ENCODE results near the gene TNNI3K.

DNA sequence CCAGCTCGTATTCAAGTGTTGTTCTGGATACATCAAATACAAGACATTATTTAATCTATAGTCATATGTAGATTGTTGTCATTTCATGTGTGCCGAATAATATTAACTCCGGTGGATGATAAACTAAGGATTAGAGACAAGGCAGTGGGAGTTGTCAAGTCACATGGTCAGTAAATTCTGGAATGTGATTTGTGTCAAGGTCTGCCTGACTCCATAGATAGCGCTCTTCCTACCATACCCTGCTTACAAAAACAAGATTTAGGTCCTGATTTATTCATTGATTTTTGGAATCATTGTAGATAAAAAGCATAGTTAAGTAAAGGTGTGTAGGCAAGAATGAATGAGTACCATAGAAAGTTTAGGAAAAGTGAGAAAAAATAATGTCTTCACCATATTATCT lies 2.6 kb downstream of the TNNI3K start:
- TF ChIP-seq CTCF (IDR thresholded peaks at IDR 0.05; ENCODE audit: low read depth, low read length, poor library complexity, severe bottlenecking) (no peak), EZH2phosphoT487 (IDR thresholded peaks at IDR 0.05; ENCODE audit: borderline replicate concordance, low read length) (no peak)

All from DOHH2 (cell line).